ENCODE results near the gene FAT4. TPM values are rescaled to one million over a fixed set of nuclear protein-coding genes. Genes with fewer than 3 reads are reported as not detected.

FAT4 gene
- total and polyA plus RNA-seq, 2 of the 8 experiments (the other 6 are each of a cell fraction or from before 2014, with no cell fraction given) = 1.3 to 5.3 TPM

DNA sequence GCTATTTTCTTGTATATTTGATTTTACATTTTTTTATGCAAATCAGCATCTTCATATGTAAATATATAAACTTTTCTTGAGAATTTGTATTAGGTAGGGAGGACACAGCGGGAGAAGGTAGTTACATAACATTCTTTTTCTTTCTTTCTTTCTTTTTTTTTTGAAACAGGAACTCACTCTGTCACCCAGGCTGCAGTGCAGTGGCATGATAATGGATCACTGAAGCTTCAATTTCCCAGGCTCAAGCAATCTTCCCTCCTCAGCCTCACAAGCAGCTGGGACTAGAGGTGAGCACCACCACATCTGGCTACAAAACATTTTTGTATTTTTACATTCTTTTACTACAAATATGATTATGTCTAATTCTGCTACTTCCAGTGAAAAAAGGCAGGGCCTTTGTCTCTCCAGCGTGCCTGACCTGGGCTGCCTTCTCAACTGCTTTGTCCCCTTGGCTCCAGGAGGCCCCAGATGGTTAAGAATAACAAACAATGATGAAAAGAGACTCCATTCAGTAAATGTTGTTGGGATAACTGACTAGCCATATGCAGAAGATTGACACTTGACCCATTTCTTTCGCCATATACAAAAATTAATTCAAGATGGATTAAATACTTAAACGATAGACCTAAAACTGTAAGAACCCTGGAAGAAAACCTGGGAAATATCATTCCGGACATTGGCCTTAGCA is 46.5 kb upstream of the FAT4 start (continued):
- TF ChIP-seq, protein P1, sequence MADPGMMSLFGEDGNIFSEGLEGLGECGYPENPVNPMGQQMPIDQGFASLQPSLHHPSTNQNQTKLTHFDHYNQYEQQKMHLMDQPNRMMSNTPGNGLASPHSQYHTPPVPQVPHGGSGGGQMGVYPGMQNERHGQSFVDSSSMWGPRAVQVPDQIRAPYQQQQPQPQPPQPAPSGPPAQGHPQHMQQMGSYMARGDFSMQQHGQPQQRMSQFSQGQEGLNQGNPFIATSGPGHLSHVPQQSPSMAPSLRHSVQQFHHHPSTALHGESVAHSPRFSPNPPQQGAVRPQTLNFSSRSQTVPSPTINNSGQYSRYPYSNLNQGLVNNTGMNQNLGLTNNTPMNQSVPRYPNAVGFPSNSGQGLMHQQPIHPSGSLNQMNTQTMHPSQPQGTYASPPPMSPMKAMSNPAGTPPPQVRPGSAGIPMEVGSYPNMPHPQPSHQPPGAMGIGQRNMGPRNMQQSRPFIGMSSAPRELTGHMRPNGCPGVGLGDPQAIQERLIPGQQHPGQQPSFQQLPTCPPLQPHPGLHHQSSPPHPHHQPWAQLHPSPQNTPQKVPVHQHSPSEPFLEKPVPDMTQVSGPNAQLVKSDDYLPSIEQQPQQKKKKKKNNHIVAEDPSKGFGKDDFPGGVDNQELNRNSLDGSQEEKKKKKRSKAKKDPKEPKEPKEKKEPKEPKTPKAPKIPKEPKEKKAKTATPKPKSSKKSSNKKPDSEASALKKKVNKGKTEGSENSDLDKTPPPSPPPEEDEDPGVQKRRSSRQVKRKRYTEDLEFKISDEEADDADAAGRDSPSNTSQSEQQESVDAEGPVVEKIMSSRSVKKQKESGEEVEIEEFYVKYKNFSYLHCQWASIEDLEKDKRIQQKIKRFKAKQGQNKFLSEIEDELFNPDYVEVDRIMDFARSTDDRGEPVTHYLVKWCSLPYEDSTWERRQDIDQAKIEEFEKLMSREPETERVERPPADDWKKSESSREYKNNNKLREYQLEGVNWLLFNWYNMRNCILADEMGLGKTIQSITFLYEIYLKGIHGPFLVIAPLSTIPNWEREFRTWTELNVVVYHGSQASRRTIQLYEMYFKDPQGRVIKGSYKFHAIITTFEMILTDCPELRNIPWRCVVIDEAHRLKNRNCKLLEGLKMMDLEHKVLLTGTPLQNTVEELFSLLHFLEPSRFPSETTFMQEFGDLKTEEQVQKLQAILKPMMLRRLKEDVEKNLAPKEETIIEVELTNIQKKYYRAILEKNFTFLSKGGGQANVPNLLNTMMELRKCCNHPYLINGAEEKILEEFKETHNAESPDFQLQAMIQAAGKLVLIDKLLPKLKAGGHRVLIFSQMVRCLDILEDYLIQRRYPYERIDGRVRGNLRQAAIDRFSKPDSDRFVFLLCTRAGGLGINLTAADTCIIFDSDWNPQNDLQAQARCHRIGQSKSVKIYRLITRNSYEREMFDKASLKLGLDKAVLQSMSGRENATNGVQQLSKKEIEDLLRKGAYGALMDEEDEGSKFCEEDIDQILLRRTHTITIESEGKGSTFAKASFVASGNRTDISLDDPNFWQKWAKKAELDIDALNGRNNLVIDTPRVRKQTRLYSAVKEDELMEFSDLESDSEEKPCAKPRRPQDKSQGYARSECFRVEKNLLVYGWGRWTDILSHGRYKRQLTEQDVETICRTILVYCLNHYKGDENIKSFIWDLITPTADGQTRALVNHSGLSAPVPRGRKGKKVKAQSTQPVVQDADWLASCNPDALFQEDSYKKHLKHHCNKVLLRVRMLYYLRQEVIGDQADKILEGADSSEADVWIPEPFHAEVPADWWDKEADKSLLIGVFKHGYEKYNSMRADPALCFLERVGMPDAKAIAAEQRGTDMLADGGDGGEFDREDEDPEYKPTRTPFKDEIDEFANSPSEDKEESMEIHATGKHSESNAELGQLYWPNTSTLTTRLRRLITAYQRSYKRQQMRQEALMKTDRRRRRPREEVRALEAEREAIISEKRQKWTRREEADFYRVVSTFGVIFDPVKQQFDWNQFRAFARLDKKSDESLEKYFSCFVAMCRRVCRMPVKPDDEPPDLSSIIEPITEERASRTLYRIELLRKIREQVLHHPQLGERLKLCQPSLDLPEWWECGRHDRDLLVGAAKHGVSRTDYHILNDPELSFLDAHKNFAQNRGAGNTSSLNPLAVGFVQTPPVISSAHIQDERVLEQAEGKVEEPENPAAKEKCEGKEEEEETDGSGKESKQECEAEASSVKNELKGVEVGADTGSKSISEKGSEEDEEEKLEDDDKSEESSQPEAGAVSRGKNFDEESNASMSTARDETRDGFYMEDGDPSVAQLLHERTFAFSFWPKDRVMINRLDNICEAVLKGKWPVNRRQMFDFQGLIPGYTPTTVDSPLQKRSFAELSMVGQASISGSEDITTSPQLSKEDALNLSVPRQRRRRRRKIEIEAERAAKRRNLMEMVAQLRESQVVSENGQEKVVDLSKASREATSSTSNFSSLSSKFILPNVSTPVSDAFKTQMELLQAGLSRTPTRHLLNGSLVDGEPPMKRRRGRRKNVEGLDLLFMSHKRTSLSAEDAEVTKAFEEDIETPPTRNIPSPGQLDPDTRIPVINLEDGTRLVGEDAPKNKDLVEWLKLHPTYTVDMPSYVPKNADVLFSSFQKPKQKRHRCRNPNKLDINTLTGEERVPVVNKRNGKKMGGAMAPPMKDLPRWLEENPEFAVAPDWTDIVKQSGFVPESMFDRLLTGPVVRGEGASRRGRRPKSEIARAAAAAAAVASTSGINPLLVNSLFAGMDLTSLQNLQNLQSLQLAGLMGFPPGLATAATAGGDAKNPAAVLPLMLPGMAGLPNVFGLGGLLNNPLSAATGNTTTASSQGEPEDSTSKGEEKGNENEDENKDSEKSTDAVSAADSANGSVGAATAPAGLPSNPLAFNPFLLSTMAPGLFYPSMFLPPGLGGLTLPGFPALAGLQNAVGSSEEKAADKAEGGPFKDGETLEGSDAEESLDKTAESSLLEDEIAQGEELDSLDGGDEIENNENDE (IDR thresholded peaks at IDR 0.05; ENCODE audit: insufficient replicate concordance, low read length) = peak; percentile 30
- TF ChIP-seq YY1 (IDR thresholded peaks at IDR 0.05; ENCODE audit: low read depth, low read length) = no peak
